ENCODE data around the gene NFATC2. TPM values are rescaled to one million over a fixed set of nuclear protein-coding genes. Genes with fewer than 3 reads are reported as not detected.
"Not testable (repeated sequence)": the region's sequence is repeated elsewhere in the genome, so short reads cannot be mapped to it uniquely, and the experiment has no call there.

The NFATC2 gene
- total RNA-seq, 2 donors from 2014 or later: 4.7 to 5.6 TPM

GRCh38 chr20:51489611-51490010 is 52.9 kb downstream of the NFATC2 start:
- ATAC-seq: no peak
- intact Hi-C loops (cut with DNase I, micrococcal nuclease): no loop called here
- no peak for DNase-seq

DNA sequence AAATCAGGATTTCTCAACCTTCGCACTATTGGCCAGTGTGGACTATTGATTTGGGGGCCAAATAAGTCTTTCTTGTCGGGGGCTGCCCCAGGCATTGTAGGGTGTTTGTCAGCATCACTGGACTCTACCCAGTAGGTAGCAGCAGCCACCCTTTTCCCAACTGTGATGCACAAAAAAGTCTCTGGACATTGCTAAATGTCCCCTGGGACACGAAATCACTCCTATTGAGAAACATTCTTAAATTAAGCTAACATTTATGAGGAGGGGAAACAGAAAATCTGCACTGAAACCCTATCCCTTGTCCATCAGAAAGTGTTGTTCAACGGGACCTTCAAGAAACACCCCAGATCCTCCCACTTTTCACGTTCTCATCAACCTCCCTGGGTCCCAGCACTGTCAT is 54.2 kb downstream of the NFATC2 start:
- intact Hi-C loops (cut with DNase I, micrococcal nuclease): no loop called here
- DNase-seq (no peak), ATAC-seq (no peak)

DNA sequence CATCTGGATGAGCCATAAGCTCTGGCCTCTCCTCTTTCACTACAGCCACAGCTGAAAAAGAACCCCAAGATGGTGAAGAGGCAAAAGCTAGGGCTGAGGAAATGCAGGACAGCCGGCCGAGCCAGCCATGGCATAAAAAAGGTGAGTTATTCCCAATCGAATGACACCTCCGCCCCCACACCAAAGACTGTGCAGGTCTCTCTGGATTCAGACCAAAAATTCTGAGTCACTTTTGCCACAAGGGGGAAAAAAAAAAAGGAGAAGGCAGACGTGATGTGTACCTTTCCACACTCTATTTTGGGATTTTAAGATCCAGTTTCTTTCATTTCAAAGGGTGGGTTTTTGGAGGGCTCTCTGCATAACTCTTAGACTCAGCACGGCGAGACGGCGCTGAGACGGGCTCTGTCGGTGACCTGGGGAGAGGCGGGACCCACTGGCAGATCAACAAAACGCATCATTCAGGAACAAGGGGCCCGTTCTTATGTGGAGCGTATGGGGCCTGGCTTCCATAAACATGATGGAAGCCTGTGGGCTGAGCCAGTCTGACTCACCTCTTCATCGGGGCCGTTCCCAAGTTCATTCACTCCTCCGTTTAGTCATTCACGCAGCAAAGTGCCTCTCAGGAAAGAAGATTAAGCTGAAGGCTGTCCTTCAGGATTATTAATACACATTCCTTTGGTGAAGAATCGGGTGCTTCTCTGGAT is 54.8 kb downstream of the NFATC2 start:
- ATAC-seq (no peak), DNase-seq (no peak)
- intact Hi-C loops (cut with DNase I, micrococcal nuclease): no loop called here

DNA sequence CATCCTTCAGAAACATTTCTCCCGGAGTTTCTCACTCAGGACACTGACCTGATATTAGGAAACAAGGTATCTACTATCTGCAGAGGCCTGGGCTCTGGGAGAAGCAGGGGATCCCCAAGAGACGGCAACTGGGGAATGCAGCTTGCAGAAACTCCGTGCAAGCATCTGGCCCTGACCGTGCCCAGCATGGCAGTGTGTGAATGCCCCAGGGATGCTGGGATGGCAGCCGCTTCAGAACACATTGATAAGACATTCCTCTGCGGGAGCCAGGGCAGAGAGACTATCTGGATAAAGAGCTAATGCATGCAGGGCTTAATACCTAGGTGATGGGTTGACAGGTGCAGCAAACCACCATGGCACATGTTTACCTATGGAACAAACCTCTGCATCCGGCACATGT is 55.4 kb downstream of the NFATC2 start:
- intact Hi-C loops (cut with DNase I, micrococcal nuclease): no loop called here
- ATAC-seq (no peak), DNase-seq (no peak)

DNA sequence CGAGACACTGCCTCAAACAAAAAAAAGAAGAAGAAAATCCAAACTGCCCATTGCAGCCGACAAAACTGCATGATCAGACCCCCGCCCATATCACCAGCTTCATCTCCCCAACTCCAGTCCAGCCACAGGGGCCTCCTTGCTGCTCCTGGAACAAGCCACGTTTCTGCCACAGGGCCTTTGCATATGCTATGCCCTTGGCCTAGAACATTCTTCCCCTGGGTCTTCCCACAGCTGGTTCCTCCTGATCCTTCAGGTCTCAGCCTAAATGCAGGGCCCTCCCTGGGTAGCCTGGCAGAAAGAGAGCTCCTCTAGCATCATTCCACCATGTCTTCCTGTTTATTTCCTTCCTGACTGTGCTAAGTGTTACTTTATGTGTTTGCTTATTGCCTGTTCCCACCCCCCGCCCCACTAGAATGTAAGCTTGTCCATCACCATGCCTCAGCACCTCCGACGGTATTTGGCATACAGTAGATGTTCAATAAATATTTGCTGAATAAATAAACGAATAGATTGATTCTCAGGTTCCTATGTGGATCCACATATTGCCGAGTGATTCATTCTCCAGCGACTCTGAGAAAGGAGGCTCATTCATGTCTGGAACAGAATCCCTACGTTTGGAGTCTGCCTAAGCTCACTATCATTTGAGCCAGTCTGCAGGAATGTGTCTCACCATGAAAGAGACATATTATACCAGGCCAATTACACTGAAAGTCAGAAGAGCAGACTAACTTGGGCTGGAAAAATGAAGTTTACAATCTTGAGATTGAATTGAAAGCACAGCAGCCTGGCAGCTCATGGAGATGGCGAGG is 56.1 kb downstream of the NFATC2 start:
- ATAC-seq: no peak
- intact Hi-C loops (cut with DNase I, micrococcal nuclease): no loop called here
- DNase-seq: no peak

- intact Hi-C loops (cut with DNase I, micrococcal nuclease): no loop called here
- ATAC-seq (no peak), DNase-seq (no peak)
Measured at GRCh38 chr20:51484831-51485230, 57.7 kb downstream of the NFATC2 start.

DNA sequence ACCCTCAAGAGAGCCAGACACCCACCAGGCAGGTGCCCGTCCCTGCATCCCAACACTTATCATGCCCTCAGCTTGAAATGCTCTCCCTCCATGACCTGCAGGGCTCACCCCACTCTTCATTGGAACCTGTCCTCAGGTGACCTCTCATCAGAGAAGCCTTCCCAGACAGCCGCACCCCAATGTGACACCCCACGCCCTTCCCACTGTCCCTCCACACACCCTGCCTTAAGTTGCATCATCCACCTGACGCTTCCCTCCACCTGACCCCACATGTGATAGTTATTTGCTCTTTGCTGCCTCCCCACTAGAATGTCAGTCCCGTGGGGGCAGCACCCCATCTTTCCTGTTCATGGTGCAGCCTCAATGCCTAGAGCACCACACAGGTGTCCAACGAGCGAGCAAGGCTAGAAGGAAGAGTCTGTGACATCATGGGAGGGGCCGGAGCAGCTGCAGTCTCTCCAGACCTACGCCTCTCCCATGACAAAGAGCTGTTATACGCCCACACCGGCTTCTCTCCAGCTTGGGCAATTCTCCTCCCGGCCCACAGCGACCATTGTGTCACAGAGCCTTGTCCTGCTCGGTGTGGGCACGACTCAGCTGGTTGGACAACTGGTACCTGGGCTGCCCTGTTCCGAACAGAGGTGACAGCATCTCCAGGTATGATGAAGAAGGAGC is 58.2 kb downstream of the NFATC2 start:
- DNase-seq: no peak
- ATAC-seq: no peak
- intact Hi-C loops (cut with DNase I, micrococcal nuclease): no loop called here

DNA sequence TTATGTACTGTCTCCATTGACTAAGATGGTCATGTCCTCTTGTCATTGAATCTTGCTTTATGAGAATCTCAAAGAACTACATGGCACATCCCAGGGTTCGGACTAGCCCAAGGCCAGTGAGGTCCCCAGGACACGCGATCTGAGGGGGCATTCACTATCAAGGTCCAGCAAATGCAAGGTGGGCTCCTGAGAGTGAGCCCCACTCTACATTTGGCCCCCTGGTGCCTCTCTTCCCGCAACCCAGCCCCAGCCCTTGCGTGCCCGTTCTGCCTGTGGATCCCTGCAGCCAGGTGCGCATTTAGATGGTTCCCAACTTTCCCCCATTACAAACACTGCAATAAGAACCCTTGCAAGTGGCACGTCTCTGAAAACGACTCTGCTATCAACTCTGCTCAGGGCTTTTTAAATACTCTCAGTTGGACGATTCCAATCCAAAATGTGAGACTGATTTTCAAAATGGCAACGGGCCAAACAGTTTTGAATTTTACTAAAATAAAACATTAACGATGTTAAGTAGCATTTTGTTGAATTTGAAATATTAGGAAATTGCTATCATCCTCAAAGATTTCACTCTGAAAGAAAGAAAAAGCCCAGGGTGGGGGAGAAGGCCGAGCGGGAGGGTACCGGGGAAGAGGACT is 59.6 kb downstream of the NFATC2 start:
- DNase-seq (no peak), ATAC-seq (no peak)
- intact Hi-C loops (cut with DNase I, micrococcal nuclease): no loop called here

DNA sequence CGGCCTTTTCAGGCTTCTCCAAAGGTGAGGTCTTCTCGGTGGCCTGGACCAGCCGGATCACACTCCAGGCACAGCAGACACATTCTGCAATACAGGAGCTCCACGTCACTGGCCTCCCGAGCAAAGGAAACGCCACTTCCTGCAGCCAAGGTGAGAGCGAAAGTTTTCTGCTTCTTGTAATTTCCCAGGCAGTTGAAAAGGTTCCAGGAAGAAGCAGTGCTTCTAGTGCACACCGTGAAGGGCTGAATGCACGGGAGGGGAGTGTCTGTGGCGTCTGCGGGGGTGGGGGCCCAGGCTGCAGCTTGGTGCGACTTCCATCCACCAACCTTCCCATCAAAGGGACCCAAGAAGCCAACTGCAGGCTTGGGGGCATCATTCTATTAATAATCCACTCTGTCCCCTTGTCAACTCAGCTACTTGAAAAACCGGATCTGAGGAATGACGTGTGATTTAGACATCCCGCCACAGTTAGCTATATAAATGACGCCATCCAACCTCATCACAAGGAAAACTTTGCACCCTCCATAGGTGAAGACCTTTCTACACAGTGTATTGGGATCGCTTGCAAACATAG is 61.1 kb downstream of the NFATC2 start:
- intact Hi-C loops (cut with DNase I, micrococcal nuclease): no loop called here
- no peak for DNase-seq
- ATAC-seq: no peak

DNA sequence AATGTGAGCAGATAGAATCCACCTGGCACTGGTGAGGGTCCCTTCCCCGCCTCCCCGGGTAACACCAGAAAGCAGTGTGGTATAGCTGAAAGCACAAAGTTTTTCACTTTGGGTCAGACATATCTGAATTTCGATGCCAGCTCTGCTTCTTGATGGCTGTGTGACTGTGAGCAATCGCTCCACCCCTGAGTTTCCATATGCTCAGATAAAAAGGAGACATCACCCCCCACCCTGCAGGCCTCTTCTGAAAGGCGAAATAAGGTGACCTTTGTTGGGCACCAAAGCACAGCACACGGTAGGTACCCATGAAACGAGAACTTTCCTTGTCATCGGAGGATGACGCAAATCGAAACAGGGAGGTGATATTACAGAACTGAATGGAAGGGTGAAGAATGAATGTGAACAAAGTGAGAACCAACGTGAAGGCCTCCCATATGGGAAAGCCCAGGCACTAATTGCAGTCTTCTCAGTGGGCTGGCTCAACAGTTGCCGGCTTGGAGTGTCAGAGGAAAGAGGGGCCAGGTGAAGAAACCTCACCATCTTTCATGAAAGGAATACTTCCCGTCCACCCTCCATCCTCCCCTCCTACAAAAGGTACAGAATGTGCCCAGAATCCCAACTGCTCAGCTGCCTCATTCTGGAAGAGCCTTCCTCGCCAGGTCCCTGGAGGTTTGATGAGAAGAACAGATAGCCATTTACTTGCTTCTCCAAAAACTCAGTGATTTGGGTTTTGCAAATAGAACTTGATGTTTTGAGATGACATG is 61.8 kb downstream of the NFATC2 start:
- ATAC-seq: no peak
- intact Hi-C loops (cut with DNase I, micrococcal nuclease): no loop called here
- no peak for DNase-seq

GRCh38 chr20:51476106-51476505 is 66.4 kb downstream of the NFATC2 start:
- intact Hi-C loops (cut with DNase I, micrococcal nuclease); DNase-seq; ATAC-seq: not testable (repeated sequence)

DNA sequence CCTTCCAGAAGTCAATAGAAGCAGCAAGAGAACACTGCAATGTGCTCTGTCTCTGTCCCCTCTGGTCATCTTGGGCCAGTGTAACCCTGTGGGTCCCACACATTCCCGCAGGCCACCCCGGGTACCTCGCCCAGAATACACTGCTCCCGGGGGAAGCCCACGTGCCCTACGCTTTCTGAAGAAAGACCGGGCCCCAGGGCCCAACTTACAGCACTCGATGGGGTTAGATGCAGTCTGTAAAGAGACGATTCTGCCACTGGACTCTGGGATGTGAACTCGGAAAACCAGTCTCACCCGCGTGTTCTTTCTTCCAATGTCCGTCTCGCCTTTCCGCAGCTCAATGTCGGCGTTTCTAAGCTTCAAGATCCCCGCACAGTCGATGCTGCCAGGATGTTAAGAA is 68.7 kb downstream of the NFATC2 start:
- intact Hi-C loops (cut with DNase I, micrococcal nuclease): no loop called here
- DNase-seq (no peak), ATAC-seq (no peak)

DNA sequence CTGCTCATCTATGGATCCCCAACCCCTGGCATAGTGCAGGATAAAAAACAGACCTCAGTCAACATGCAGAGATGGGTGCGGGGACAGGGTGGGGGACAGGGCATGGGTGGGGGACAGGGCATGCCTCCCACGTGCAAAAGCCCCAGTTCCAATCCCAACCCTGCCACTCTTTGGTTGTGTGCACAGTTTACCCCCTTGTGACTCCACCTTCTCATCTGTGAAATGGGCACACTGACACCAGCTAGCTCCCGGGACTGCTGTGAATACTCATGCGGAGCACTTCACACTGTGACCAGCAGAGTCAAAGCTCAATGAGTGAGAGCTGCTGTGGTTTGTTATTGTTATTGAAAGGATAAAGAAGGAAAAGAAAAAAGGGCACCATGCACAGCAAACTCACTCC is 69.3 kb downstream of the NFATC2 start:
- ATAC-seq (no peak), DNase-seq (no peak)
- intact Hi-C loops (cut with DNase I, micrococcal nuclease): no loop called here

DNA sequence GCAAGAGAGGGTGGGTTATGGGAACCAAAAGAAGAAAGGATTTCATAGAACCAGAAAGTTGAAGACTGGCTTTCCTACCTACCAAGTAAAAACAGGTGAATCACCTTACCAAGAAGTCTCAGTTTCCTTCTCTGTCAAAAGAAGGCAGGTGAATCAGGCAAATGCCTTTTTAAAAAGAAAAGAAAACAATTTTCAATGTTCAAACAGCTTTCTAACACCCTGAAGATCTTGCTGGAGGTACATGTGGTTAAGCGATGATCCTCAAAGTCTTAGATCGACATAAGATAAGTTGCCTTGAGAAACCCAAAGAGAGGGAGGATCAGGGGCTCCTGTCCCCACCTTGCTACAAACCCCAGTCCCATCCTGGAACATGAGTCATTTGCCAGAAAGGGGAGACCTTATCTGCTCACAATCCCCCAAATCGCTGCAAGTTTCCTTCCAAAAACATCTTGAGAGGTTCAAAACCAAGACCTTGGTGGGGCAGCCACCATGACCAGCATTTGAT is 71.6 kb downstream of the NFATC2 start:
- intact Hi-C loops (cut with DNase I, micrococcal nuclease): no loop called here
- ATAC-seq (no peak), DNase-seq (no peak)

DNA sequence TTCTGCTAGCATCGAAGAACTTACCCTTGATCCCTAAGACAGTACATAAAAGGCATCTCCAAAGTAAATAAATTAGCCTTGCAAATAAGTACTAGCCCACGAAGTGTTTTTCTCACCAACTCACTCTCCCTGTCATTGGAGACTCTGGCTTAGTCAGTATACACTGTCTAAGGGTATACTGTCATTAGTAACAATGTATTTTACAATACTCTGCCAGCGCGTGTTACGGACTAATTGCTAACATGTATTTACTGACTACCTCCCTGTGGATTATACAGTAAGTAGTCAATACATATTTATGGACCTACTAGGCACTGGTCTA is 72.1 kb downstream of the NFATC2 start:
- DNase-seq: no peak
- intact Hi-C loops (cut with DNase I, micrococcal nuclease): no loop called here
- no peak for ATAC-seq

GRCh38 chr20:51469578-51470498 is 72.7 kb downstream of the NFATC2 start:
- ATAC-seq (no peak), DNase-seq (no peak)
- intact Hi-C loops (cut with DNase I, micrococcal nuclease): no loop called here

GRCh38 chr20:51469046-51469445 is 73.5 kb downstream of the NFATC2 start:
- ATAC-seq: no peak
- no peak for DNase-seq
- intact Hi-C loops (cut with DNase I, micrococcal nuclease): no loop called here

- DNase-seq (no peak), ATAC-seq (no peak)
- intact Hi-C loops (cut with DNase I, micrococcal nuclease): no loop called here
Measured at GRCh38 chr20:51468636-51469035, 73.9 kb downstream of the NFATC2 start.
